CD4-positive, alpha-beta T cell (primary cell): ENCODE measurements around the gene GALNT14. TPM values are rescaled to one million over a fixed set of nuclear protein-coding genes. Genes with fewer than 3 reads are reported as not detected.

ENCODE experiments used
- ATAC-seq: fragments of 200-7000 bp; cut with Tn5 transposase; one replicate; pipeline ENCODE4 v1.10.0; 2022; ENCODE audit warnings: mild to moderate bottlenecking; ENCODE audit not compliant: poor library complexity
- CTCF ChIA-PET: fragments of 350-600 bp; sonication (Branson Sonifier 250); formaldehyde crosslinking; loops from one replicate; lab custom pipeline; 2021; ENCODE audit warnings: antibody characterized with exemption, inconsistent platforms; lab: Charles Lee
- POLR2A ChIA-PET: fragments of 350-600 bp; sonication (Branson Sonifier 250); formaldehyde crosslinking; loops from one replicate; lab custom pipeline; 2021; ENCODE audit warnings: antibody characterized with exemption, inconsistent platforms; lab: Charles Lee
- DNase-seq, 14 experiments: peaks; one replicate each; pipeline ENCODE4 v3.0.0-alpha.2; 2013 to 2020; ENCODE audit warnings: mixed read lengths in 2 of 14
- H3K27ac ChIP-seq, 2 donors: one replicate each; pipeline versions ENCODE4 v1.5.1 to v1.7.0; 2013; ENCODE audit warnings: low read length in 2 of 2, low read depth in 1 of 2, mild to moderate bottlenecking in 1 of 2
- H3K27me3 ChIP-seq, 2 experiments: 1 replicate in 1 of 2; 2 replicates in 1 of 2; pipeline versions ENCODE4 v1.6.1 to v1.7.0; 2013; ENCODE audit warnings: low read length in 2 of 2, control low read depth in 1 of 2, mild to moderate bottlenecking in 1 of 2, moderate library complexity in 1 of 2; ENCODE audit not compliant: insufficient read depth in 2 of 2, control insufficient read depth in 1 of 2
- H3K36me3 ChIP-seq: one replicate; pipeline ENCODE4 v1.6.1; 2013; ENCODE audit warnings: low read length, control low read depth; ENCODE audit not compliant: insufficient read depth
- H3K4me1 ChIP-seq: one replicate; pipeline ENCODE4 v1.6.1; 2013; ENCODE audit warnings: low read length, control low read depth; ENCODE audit not compliant: insufficient read depth
- H3K4me3 ChIP-seq: one replicate; pipeline ENCODE4 v1.5.1; 2013; ENCODE audit warnings: mild to moderate bottlenecking, low read length, moderate library complexity
- H3K9me3 ChIP-seq, 2 experiments: 1 replicate in 1 of 2; 2 replicates in 1 of 2; pipeline versions ENCODE4 v1.6.1 to v1.7.0; 2013; ENCODE audit warnings: low read length in 2 of 2, mild to moderate bottlenecking in 2 of 2, control low read depth in 1 of 2, moderate library complexity in 1 of 2; ENCODE audit not compliant: control insufficient read depth in 1 of 2, insufficient read depth in 1 of 2
- H3K27ac Mint-ChIP-seq: one replicate; pipeline ENCODE4 v1.8.0; 2020; ENCODE audit warnings: mixed read lengths
- H3K27me3 Mint-ChIP-seq: one replicate; pipeline ENCODE4 v1.8.0; 2021; ENCODE audit warnings: mixed read lengths
- H3K36me3 Mint-ChIP-seq: one replicate; pipeline ENCODE4 v1.8.0; 2021; ENCODE audit warnings: low read depth, mixed read lengths
- H3K4me1 Mint-ChIP-seq: one replicate; pipeline ENCODE4 v1.8.0; 2021; ENCODE audit warnings: low read depth, mixed read lengths
- H3K4me3 Mint-ChIP-seq: one replicate; pipeline ENCODE4 v1.8.0; 2020; ENCODE audit warnings: mild to moderate bottlenecking, mixed read lengths
- H3K9me3 Mint-ChIP-seq: one replicate; pipeline ENCODE4 v1.8.0; 2020; ENCODE audit warnings: mixed read lengths
- CTCF ChIP-seq: fragments of 200-600 bp; IDR thresholded peaks from one replicate; pipeline ENCODE4 v1.8.0; 2022; ENCODE audit warnings: antibody characterized with exemption, mild to moderate bottlenecking
- intact Hi-C, 2 experiments: fragments of 100-400 bp; cut with DNase I in 1 of 2; cut with micrococcal nuclease in 1 of 2; formaldehyde crosslinking; loops; one replicate each; pipeline versions ENCODE4 v1.15.1 to v1.9.0; 2023 to 2025; cut with DNase I, micrococcal nuclease
- total RNA-seq, 174 experiments: library from RNA in 2 of 174; stranded (reverse) in 2 of 174; gene quantifications; one replicate each; pipeline ENCODE4 v1.2.3 and lab custom pipeline; 2021 to 2026

Gene GALNT14
- total RNA-seq, 2 experiments from 2014 or later: not detected

GRCh38 chr2:31054842-31055388, 83.3 kb downstream of the GALNT14 start:
- CTCF ChIA-PET: no interaction called here

GRCh38 chr2:31053929-31054782, 84.1 kb downstream of the GALNT14 start:
- TF ChIP-seq CTCF: no peak
- H3K27me3 Mint-ChIP-seq: peaks cover 5% of the 10 kb centered on the region
- no peaks in the 10 kb centered on the region for H3K27me3 ChIP-seq
- ChIA-PET CTCF (no interaction called here), POLR2A (no interaction called here)
- no peak overlapping the region for H3K4me3 Mint-ChIP-seq
- no peak for DNase-seq
- no peak overlapping the region for H3K4me3 ChIP-seq
- intact Hi-C loops: no loop called here
- H3K4me1 Mint-ChIP-seq: no peaks in the 10 kb centered on the region
- H3K9me3 Mint-ChIP-seq: no peaks in the 10 kb centered on the region
- H3K36me3 Mint-ChIP-seq: no peaks in the 10 kb centered on the region
- no peak overlapping the region for H3K27ac Mint-ChIP-seq
- no peaks in the 10 kb centered on the region for H3K4me1 ChIP-seq
- H3K9me3 ChIP-seq: no peaks in the 10 kb centered on the region
- H3K36me3 ChIP-seq: no peaks in the 10 kb centered on the region
- no peak for ATAC-seq
- no peak overlapping the region for H3K27ac ChIP-seq

More at GRCh38 chr2:31054842-31055388, 83.3 kb downstream of the GALNT14 start:
- no peaks in the 10 kb centered on the region for H3K4me1 ChIP-seq
- TF ChIP-seq CTCF: no peak
- ATAC-seq (no peak), DNase-seq (no peak)
- no peaks in the 10 kb centered on the region for H3K9me3 ChIP-seq
- Mint-ChIP-seq H3K4me3 (no peak overlapping the region), H3K9me3 (no peaks in the 10 kb centered on the region), H3K4me1 (no peaks in the 10 kb centered on the region), H3K36me3 (no peaks in the 10 kb centered on the region), H3K27ac (no peak overlapping the region), H3K27me3 (peaks cover 5% of the 10 kb centered on the region)
- no peak overlapping the region for H3K27ac ChIP-seq
- POLR2A ChIA-PET: no interaction called here
- H3K4me3 ChIP-seq: no peak overlapping the region
- H3K36me3 ChIP-seq: no peaks in the 10 kb centered on the region
- intact Hi-C loops: no loop called here
- no peaks in the 10 kb centered on the region for H3K27me3 ChIP-seq

- no peak overlapping the region for H3K27ac Mint-ChIP-seq
- no peaks in the 10 kb centered on the region for H3K9me3 Mint-ChIP-seq
- ChIA-PET POLR2A (no interaction called here), CTCF (no interaction called here)
- no peak overlapping the region for H3K4me3 Mint-ChIP-seq
- no peak for ATAC-seq
- no peaks in the 10 kb centered on the region for H3K36me3 ChIP-seq
- H3K4me1 Mint-ChIP-seq: no peaks in the 10 kb centered on the region
- H3K27ac ChIP-seq: no peak overlapping the region
- H3K27me3 ChIP-seq: peaks cover 0 to 2% of the 10 kb centered on the region in 2 experiments
- no peaks in the 10 kb centered on the region for H3K36me3 Mint-ChIP-seq
- no peaks in the 10 kb centered on the region for H3K4me1 ChIP-seq
- H3K4me3 ChIP-seq: no peak overlapping the region
- no peak for DNase-seq
- intact Hi-C loops: no loop called here
- H3K27me3 Mint-ChIP-seq: peaks cover 5% of the 10 kb centered on the region
- H3K9me3 ChIP-seq: no peaks in the 10 kb centered on the region
- TF ChIP-seq CTCF: no peak
Observed at GRCh38 chr2:31052284-31052683, 86.0 kb downstream of the GALNT14 start.
